ENCODE data around the gene BACE2. TPM values are rescaled to one million over a fixed set of nuclear protein-coding genes. Genes with fewer than 3 reads are reported as not detected.
"Not testable (repeated sequence)": the region's sequence is repeated elsewhere in the genome, so short reads cannot be mapped to it uniquely, and the experiment has no call there.

The BACE2 gene
- total RNA-seq, 2 experiments from 2014 or later = 0.77 to 1.1 TPM

DNA sequence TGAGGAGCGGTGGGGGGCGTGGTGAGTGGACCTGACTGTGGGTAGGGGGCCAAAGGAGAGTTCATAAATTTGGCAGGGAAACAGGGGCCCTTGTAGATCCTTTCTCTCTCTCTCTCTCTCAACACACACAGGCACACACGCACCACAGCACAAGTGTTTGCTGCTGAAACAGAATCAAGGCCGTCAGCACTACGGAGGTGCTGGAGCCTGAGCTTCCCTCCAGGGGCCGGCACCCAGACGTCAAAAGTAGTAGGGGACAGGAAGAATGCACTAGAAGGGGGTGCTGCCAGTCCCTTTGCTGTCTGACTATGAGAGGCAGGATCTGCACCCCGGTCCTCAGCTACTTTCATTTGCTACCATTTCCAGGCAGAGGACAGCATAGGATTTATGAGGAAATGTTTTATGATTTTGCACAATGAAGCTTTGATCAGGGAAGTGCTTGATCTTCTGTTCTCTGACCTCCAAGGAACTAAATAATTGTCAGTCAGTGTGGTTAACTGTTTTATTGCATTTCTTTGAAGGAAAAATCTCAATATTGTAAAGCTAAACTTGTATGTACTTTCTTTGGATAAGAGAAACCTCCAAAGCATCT, 74.4 kb downstream of the BACE2 start:
- H3K4me3 Mint-ChIP-seq = no peak overlapping the region
- peaks cover 4% of the 10 kb centered on the region for H3K27me3 Mint-ChIP-seq
- H3K4me1 Mint-ChIP-seq (ENCODE audit: low read depth) = no peaks in the 10 kb centered on the region
- intact Hi-C loops (cut with micrococcal nuclease) = no loop called here
- no peak overlapping the region for H3K27ac Mint-ChIP-seq
- CTCF ChIA-PET = no interaction called here
- no peak for DNase-seq
- no peaks in the 10 kb centered on the region for H3K9me3 Mint-ChIP-seq
- POLR2A ChIA-PET = no interaction called here
- H3K36me3 Mint-ChIP-seq = no peaks in the 10 kb centered on the region

DNA sequence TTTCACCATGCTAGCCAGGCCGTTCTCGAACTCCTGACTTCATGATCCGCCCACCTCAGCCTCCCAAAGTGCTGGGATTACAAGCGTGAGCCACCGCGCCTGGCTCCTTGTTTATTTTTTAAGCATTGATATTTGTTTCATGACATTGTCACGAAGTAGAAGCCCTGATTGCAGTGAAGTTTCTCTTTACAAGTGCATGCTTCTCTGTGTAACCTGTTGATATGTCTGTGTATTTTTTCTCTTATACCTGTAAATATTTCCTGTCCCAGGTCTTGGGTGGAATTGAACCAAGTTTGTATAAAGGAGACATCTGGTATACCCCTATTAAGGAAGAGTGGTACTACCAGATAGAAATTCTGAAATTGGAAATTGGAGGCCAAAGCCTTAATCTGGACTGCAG, 75.1 kb downstream of the BACE2 start:
- ChIA-PET POLR2A (no interaction called here), CTCF (no interaction called here)
- Mint-ChIP-seq H3K9me3 (no peaks in the 10 kb centered on the region), H3K4me3 (no peak overlapping the region), H3K4me1 (ENCODE audit: low read depth) (no peaks in the 10 kb centered on the region), H3K27ac (no peak overlapping the region), H3K27me3 (peaks cover 3% of the 10 kb centered on the region), H3K36me3 (no peaks in the 10 kb centered on the region)
- intact Hi-C loops (cut with micrococcal nuclease) = no loop called here
- DNase-seq = no peak

DNA sequence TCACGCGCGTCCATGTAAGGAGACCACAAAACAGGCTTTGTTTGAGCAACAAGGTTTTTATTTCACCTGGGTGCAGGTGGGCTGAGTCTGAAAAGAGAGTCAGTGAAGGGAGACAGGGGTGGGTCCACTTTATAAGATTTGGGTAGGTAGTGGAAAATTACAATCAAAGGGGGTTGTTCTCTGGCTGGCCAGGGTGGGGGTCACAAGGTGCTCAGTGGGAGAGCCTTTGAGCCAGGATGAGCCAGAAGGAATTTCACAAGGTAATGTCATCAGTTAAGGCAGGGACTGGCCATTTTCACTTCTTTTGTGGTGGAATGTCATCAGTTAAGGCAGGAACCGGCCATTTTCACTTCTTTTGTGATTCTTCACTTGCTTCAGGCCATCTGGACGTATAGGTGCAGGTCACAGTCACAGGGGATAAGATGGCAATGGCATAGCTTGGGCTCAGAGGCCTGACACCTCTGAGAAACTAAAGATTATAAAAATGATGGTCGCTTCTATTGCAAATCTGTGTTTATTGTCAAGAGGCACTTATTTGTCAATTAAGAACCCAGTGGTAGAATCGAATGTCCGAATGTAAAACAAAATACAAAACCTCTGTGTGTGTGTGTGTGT, 76.4 kb downstream of the BACE2 start:
- H3K4me1 Mint-ChIP-seq (ENCODE audit: low read depth); H3K4me3 Mint-ChIP-seq; H3K27ac Mint-ChIP-seq; H3K9me3 Mint-ChIP-seq; H3K36me3 Mint-ChIP-seq; DNase-seq; intact Hi-C loops (cut with micrococcal nuclease); CTCF ChIA-PET; POLR2A ChIA-PET; H3K27me3 Mint-ChIP-seq: not testable (repeated sequence)

DNA sequence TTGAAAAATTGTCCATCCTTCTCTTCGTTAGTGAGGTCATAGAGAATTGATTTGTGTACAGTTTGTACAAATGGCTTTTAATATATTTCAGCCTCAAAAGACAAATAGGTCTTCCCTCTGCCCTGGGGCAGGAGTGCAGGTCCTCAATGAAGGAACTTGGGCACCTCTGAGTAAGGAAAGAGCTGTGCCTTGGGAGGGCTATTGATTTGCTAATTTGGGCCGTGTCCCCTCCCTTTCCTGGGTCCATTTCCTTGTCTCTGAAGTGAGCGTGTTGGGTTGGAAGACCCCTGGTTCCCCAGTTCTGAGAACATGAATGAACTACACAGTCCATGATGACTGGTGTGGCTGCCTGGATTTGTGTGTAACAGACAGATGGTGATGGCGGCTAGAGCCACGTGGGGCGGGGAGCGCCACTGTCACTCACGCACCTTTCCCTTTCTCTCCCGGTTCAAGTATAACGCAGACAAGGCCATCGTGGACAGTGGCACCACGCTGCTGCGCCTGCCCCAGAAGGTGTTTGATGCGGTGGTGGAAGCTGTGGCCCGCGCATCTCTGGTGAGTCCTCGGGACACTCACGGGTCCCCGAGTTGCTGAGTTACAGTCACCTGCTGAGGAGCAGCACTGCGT, 77.7 kb downstream of the BACE2 start:
- H3K4me3 Mint-ChIP-seq = no peak overlapping the region
- no peaks in the 10 kb centered on the region for H3K36me3 Mint-ChIP-seq
- no peak for DNase-seq
- no peak overlapping the region for H3K27ac Mint-ChIP-seq
- no peaks in the 10 kb centered on the region for H3K4me1 Mint-ChIP-seq (ENCODE audit: low read depth)
- ChIA-PET POLR2A (no interaction called here), CTCF (no interaction called here)
- intact Hi-C loops (cut with micrococcal nuclease) = no loop called here
- peaks cover 5% of the 10 kb centered on the region for H3K27me3 Mint-ChIP-seq
- H3K9me3 Mint-ChIP-seq = no peaks in the 10 kb centered on the region

DNA sequence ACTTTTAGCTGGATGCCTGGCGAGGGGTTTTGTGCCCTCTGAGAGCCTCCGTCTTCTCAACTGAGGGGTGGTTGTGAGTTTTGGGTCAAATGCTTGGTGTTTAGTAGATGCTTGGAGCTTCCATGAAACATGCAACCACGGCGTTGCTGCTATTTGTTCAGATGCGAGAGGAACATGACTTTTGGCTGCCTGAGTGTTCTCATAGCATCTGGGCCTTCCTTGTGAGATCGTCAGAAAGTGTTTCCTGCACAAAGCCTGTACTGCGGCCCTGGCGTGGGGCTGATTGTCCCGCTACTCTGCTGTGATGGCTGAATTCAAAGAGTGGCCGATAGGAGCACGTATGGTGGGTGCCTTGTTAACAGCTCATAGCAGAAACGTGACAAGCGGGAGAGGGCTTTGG, 78.8 kb downstream of the BACE2 start:
- Mint-ChIP-seq H3K27ac (no peak overlapping the region), H3K9me3 (no peaks in the 10 kb centered on the region), H3K36me3 (no peaks in the 10 kb centered on the region), H3K4me3 (no peak overlapping the region), H3K27me3 (peaks cover 4% of the 10 kb centered on the region), H3K4me1 (ENCODE audit: low read depth) (no peaks in the 10 kb centered on the region)
- intact Hi-C loops (cut with micrococcal nuclease) = no loop called here
- ChIA-PET CTCF (no interaction called here), POLR2A (no interaction called here)
- DNase-seq = no peak

DNA sequence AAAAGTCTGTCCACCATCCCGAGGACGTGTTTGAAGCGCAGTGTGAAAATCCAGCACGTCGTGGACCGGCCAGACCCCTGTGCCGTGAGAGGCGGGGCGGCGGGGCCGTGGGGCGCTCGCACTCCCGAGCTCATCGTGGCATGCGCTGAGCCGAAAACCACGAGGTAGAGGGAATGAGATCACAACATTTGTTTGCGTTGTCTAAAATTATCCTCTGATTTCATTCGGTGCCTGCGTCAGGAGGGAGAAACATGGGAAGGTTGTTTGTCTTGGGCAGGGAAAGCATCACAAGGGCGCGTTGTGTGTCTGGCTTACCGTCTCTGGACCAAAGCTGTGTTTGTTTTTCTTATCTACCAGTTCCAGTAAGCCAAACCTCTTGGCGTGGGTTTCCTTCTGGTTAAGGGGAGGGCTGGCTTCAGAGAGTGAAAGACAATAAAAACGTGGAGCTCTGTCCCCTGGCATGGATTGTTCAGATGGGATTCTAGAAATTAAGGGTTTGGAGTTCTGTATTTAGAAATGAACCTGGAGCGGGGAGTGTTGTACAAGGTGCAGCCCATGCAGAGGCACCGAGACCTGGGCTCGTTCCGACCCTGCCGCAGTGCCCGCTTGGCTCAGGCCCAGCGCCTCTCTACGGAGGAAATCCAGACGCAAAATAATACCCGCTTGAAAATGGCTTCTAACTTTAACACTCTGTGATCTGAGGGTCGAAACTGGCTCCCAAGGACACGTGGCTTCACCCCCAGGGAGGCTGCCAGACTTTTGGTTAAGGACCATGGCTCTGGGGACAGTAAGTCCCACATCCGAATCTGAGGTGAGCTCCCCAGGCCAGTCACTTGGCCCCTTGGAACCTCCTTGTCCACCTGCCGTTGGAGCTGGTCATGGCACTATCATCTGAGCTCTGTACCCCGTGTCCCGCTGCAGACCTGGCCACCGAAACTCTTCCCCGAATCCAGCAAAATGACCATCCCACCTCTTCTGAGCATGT, 79.9 kb downstream of the BACE2 start:
- Mint-ChIP-seq H3K27me3 (peaks cover 6% of the 10 kb centered on the region), H3K9me3 (no peaks in the 10 kb centered on the region), H3K27ac (no peak overlapping the region), H3K4me3 (no peak overlapping the region), H3K4me1 (ENCODE audit: low read depth) (no peaks in the 10 kb centered on the region), H3K36me3 (no peaks in the 10 kb centered on the region)
- ChIA-PET CTCF (no interaction called here), POLR2A (no interaction called here)
- intact Hi-C loops (cut with micrococcal nuclease) = no loop called here
- DNase-seq = no peak

DNA sequence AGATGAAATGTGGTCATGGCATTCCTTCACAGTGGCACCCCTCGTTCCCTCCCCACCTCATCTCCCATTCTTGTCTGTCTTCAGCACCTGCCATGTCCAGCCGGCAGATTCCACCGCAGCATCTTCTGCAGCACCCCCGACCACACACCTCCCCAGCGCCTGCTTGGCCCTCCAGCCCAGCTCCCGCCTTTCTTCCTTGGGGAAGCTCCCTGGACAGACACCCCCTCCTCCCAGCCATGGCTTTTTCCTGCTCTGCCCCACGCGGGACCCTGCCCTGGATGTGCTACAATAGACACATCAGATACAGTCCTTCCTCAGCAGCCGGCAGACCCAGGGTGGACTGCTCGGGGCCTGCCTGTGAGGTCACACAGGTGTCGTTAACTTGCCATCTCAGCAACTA, 81.5 kb downstream of the BACE2 start:
- no peak overlapping the region for H3K27ac Mint-ChIP-seq
- H3K4me1 Mint-ChIP-seq (ENCODE audit: low read depth) = no peaks in the 10 kb centered on the region
- peaks cover 6% of the 10 kb centered on the region for H3K9me3 Mint-ChIP-seq
- peaks cover 6% of the 10 kb centered on the region for H3K27me3 Mint-ChIP-seq
- no peak overlapping the region for H3K4me3 Mint-ChIP-seq
- no peak for DNase-seq
- ChIA-PET CTCF (no interaction called here), POLR2A (no interaction called here)
- intact Hi-C loops (cut with micrococcal nuclease) = no loop called here
- H3K36me3 Mint-ChIP-seq = no peaks in the 10 kb centered on the region

DNA sequence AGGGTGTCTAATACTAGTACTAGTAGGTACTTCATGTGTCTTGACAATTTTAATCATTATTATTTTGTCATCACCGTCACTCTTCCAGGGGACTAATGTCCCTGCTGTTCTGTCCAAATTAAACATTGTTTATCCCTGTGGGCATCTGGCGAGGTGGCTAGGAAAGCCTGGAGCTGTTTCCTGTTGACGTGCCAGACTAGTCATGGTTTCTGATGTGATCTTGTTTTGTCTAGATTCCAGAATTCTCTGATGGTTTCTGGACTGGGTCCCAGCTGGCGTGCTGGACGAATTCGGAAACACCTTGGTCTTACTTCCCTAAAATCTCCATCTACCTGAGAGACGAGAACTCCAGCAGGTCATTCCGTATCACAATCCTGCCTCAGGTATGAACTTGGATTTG, 82.6 kb downstream of the BACE2 start:
- no peak for DNase-seq
- ChIA-PET CTCF (no interaction called here), POLR2A (no interaction called here)
- intact Hi-C loops (cut with micrococcal nuclease) = no loop called here
- Mint-ChIP-seq H3K9me3 (peaks cover 11% of the 10 kb centered on the region), H3K4me1 (ENCODE audit: low read depth) (no peaks in the 10 kb centered on the region), H3K4me3 (no peak overlapping the region), H3K27ac (no peak overlapping the region), H3K27me3 (peaks cover 10% of the 10 kb centered on the region), H3K36me3 (no peaks in the 10 kb centered on the region)

DNA sequence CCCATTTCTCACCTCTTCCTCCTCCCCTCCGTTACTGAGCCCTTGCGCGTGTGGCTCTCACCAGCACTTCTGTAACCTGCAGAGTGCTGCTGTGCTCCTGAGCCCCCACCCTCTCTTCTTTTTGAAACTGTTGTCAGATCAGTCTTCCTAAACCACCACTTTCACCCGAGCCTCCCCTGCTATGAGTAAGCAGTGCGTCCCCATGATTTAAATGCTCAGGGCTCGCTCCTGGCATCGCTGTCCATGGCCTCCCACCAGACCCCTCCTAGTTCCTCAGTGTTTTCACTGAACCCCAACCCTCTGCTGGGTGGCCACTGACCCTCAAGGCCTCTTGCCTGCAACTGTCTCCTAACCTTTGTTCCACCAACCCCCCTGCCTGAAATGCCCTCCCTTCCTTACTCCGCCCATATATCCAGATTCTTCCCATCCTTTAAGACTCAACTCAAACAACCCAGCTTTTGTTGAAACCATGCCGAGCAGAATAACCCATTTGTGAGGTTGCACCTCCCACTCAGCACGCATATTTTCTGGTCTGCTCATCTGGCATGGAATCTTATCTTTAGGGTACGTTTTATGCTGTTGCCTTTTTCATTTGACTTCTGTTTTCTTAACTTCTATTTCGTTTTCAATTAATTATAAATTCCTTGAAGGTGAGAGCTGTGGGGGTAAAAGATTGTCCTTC, 84.1 kb downstream of the BACE2 start:
- H3K4me3 Mint-ChIP-seq = no peak overlapping the region
- POLR2A ChIA-PET = no interaction called here
- H3K27me3 Mint-ChIP-seq = peaks cover 14% of the 10 kb centered on the region

DNA sequence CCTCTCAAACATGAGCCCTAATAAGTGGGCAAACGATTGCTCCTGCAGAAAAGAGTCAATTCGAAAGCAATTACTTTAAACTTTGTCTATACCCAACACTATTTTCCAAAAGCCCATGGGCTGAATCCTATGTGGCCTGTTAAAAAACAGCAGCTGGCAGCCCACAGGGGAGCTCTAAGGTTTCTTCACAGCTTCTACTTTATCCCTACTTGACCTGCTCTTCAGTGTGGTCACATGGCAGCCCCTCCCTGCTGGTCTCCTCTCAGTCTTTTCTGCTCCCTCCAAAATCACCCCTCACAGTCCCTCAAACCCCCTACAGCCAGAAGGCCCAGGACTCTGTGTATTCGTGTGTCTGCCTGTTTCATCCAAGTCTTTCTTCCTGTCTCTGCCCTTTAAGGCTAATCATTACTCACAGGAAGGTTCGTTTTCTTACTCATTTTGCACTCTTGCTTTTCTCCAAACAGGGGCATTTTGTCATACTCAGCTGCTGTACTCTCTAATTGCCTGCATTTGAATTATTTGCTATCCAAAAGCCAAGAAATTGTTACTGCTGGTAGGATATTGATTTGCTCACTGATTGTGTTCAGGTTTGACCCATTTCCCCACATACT, 86.2 kb downstream of the BACE2 start:
- peaks cover 15% of the 10 kb centered on the region for H3K27me3 Mint-ChIP-seq
- no peak overlapping the region for H3K27ac Mint-ChIP-seq
- CTCF ChIA-PET = no interaction called here
- no peaks in the 10 kb centered on the region for H3K4me1 Mint-ChIP-seq (ENCODE audit: low read depth)
- peaks cover 19% of the 10 kb centered on the region for H3K9me3 Mint-ChIP-seq
- intact Hi-C loops (cut with micrococcal nuclease) = no loop called here
- H3K4me3 Mint-ChIP-seq = no peak overlapping the region
- POLR2A ChIA-PET = no interaction called here
- DNase-seq = no peak
- H3K36me3 Mint-ChIP-seq = peaks cover 4% of the 10 kb centered on the region

More for the DNA sequence above, 84.1 kb downstream of the BACE2 start:
- H3K36me3 Mint-ChIP-seq = peaks cover 2% of the 10 kb centered on the region
- H3K4me1 Mint-ChIP-seq (ENCODE audit: low read depth) = no peaks in the 10 kb centered on the region
- no peak overlapping the region for H3K27ac Mint-ChIP-seq
- peaks cover 19% of the 10 kb centered on the region for H3K9me3 Mint-ChIP-seq
- intact Hi-C loops (cut with micrococcal nuclease) = no loop called here
- no peak for DNase-seq
- CTCF ChIA-PET = no interaction called here

DNA sequence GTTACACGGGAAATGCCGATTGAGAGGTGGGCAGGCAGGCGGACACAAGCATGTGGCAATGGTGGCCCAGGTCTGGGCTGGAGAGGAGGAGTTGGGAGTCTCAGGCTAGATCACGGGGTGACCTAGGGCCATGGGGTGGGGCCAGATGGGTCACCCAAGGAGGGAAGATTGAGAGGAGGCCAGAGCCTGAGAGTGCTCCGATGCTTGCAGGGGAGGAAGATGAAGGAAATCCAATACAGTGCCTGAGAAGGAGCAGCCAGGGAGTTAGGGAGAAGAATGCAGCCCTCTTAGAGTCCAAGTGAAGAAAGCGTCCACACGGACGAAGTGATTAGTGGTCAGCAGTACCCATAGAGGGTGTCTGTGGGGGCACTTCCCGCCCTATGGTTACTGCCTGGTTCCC, 87.2 kb downstream of the BACE2 start:
- peaks cover 13% of the 10 kb centered on the region for H3K27me3 Mint-ChIP-seq
- H3K4me3 Mint-ChIP-seq = no peak overlapping the region
- H3K9me3 Mint-ChIP-seq = peaks cover 19% of the 10 kb centered on the region
- DNase-seq = no peak
- intact Hi-C loops (cut with micrococcal nuclease) = no loop called here
- H3K36me3 Mint-ChIP-seq = peaks cover 4% of the 10 kb centered on the region
- no peaks in the 10 kb centered on the region for H3K4me1 Mint-ChIP-seq (ENCODE audit: low read depth)
- ChIA-PET POLR2A (no interaction called here), CTCF (no interaction called here)
- no peak overlapping the region for H3K27ac Mint-ChIP-seq

DNA sequence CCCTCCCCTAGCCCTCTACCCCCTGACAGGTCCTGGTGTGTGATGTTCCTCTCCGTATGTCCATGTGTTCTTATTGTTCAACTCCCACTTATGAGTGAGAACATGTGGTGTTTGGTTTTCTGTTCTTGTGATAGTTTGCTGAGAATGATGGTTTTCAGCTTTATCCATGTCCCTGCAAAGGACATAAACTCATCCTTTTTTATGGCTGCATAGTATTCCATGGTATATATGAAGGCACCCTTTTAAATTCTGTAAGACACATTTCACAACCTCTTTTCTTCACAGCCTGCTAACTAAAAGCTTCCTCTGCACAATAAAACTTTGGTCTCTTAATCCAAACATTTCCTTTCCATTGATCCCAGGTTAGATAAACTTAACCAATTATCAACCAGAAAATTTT, 88.3 kb downstream of the BACE2 start:
- H3K4me3 Mint-ChIP-seq; H3K27ac Mint-ChIP-seq; intact Hi-C loops (cut with micrococcal nuclease); POLR2A ChIA-PET; CTCF ChIA-PET; H3K4me1 Mint-ChIP-seq (ENCODE audit: low read depth); H3K36me3 Mint-ChIP-seq; DNase-seq: not testable (repeated sequence)
- H3K9me3 Mint-ChIP-seq = peaks cover 19% of the 10 kb centered on the region
- H3K27me3 Mint-ChIP-seq = peaks cover 13% of the 10 kb centered on the region

All from activated CD4-positive, alpha-beta memory T cell treated with anti-CD3 and anti-CD28 coated beads for 36 hours (primary cell).